D721Med (cell line): Measurements from ENCODE around the gene NUP214.

Source experiments
- DNase-seq: peaks from one replicate; pipeline ENCODE4 v3.0.0; 2011; ENCODE audit warnings: low spot score; ENCODE audit not compliant: insufficient read length
- FAIRE-seq: peaks from 2 replicates; lab custom pipeline; 2011; peaks lifted over from hg19 to GRCh38; lab: Jason Lieb, UNC
- TF ChIP-seq, protein P1 (sequence below): IDR thresholded peaks from 2 replicates; pipeline ENCODE4 v1.5.1; 2012; ENCODE audit warnings: mild to moderate bottlenecking, control low read depth; ENCODE audit not compliant: insufficient read depth; ENCODE audit errors: missing control alignments

NUP214 gene

DNA sequence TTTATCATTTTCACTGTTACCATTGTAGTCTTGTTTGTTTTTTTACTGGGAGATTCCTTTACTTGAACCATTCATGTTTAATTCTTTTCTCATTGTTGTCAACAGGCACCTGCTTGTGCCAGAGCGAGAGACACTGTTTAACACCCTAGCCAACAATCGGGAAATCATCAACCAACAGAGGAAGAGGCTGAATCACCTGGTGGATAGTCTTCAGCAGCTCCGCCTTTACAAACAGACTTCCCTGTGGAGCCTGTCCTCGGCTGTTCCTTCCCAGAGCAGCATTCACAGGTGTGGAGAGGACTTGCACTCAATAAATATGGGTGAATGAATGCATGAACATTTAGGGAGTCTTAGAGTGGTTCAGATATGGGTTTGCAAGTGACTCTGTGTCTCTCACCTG lies 37.5 kb downstream of the NUP214 start:
- TF ChIP-seq, protein P1, sequence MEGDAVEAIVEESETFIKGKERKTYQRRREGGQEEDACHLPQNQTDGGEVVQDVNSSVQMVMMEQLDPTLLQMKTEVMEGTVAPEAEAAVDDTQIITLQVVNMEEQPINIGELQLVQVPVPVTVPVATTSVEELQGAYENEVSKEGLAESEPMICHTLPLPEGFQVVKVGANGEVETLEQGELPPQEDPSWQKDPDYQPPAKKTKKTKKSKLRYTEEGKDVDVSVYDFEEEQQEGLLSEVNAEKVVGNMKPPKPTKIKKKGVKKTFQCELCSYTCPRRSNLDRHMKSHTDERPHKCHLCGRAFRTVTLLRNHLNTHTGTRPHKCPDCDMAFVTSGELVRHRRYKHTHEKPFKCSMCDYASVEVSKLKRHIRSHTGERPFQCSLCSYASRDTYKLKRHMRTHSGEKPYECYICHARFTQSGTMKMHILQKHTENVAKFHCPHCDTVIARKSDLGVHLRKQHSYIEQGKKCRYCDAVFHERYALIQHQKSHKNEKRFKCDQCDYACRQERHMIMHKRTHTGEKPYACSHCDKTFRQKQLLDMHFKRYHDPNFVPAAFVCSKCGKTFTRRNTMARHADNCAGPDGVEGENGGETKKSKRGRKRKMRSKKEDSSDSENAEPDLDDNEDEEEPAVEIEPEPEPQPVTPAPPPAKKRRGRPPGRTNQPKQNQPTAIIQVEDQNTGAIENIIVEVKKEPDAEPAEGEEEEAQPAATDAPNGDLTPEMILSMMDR: no peak
- no peak for FAIRE-seq
- no peak for DNase-seq

DNA sequence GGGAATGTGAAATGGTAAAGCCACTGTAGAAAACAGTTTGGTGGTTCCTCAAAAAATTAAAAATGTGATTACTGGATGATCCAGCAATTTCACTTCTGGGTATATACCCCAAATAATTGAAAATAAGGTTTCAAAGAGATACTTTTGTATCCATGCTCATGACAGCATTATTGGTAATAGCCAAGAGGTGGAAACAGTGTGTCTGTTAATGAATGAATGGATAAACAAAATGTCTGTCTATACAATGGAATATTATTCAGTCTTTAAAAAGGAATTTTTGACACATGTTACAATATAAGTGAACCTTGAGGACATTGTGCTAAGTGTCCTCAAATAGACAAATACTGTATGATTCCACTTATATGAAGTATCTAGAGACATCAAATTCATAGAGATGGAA lies 40.1 kb downstream of the NUP214 start:
- DNase-seq (no peak), FAIRE-seq (no peak)
- TF ChIP-seq, protein P1: no peak

DNA sequence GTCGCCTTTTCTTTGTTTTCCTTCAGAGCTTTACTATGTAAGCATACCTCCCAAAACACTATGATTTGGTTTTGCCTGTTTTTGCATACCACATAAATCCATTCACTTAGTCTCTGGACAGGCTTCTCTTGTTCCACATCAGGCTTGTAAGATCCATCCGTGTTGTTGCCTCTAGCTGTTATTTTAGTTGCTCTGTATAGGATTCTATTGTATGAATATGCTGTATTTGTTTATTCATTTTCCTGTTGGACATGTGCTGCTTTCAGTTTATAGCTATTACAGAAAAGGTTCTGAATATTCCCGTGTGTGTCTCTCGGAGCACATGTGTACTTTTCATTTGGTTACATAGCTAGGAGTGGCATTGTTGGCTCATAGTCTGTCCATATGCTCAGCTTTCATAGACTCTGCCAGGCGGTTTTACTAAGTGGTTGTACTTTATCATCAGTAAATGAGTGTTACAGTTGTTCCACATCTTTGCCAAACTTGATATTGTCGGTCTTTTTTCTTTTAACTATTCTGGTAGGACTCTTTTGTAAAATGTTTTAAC lies 41.8 kb downstream of the NUP214 start:
- TF ChIP-seq, protein P1: no peak
- DNase-seq (no peak), FAIRE-seq (no peak)

DNA sequence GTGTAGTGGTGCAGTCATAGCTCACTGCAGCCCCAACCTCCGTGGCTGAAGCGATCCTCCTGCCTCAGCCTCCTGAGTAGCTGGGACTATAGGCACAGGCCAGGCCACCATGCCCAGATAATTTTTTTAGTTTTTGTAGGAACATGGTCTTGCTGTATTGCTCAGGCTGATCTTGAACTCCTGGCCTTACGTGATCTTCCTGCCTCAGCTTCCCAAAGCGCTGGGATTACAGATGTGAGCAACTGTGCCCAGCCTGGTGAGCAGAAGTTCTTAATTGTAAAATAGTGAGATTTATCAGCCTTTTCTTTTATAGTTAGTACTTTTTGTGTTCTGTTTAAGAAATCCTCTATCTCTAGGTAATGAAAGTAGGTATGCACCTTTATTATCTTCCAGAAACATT lies 42.5 kb downstream of the NUP214 start:
- no peak for DNase-seq
- TF ChIP-seq, protein P1: no peak
- no peak for FAIRE-seq

DNA sequence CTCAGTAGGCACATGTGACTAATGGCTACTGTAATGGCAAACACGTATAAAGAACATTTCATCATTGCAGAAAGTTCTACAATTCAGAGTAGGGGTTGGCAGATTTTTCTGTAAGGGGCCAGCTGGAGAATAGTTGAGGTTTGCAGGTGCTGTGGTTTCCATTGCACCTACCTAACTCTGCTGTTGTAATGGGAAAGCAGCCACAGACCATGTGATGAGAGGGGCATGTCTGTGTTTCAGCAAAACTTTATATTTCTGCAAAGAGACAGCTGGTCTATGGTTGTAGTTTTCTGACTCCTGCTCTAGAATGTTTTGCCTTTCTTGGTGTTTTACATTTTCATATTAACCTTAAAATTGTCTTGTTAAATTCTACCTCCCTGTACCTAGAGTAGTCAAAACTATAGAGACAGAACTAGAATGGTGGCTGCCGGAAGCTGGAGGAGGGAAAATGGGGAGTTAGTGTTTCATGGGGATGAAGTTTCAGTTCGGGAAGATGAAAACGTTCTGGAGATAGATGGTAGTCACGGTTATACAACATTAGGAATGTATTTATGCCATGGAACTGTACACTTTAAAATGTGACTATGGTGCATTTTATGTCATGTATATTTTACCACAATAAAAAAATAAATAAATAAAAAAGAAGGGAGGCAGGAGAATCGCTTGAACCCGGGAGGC lies 44.3 kb downstream of the NUP214 start:
- FAIRE-seq: no peak

GRCh38 chr9:131173995-131174394 lies 48.6 kb downstream of the NUP214 start:
- DNase-seq (no peak), FAIRE-seq (no peak)
- TF ChIP-seq, protein P1: no peak

More for the DNA sequence above, 44.3 kb downstream of the NUP214 start:
- no peak for DNase-seq
- TF ChIP-seq, protein P1: no peak

DNA sequence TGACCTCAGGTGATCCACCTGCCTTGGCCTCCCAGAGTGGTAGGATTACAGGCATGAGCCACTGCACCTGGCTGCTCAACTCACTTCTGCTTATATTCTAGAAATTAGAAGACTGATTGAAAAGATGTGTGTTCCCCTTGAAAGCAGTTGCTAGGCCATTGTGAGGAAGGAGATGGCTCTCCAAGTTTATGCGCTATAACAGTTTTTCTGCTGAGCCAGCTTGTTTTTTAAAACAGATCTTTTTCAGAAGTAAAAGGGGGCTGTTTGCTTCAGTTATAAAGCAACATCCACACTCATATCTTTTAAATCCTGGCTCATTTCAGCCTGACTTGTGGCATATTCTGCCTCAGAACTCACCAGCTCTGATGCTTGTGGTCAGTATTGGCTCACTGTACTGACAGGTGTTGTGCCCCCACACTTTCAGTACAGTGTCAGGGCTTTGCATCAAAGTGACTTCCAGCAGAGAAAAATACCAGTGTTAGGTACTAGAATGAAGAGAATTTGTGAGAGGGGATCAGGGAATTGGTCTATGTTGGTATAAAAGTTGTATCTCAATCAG lies 49.4 kb downstream of the NUP214 start:
- FAIRE-seq: no peak
- TF ChIP-seq, protein P1: no peak
- no peak for DNase-seq
